Measurements from ENCODE around the gene NDUFB8.

DNA sequence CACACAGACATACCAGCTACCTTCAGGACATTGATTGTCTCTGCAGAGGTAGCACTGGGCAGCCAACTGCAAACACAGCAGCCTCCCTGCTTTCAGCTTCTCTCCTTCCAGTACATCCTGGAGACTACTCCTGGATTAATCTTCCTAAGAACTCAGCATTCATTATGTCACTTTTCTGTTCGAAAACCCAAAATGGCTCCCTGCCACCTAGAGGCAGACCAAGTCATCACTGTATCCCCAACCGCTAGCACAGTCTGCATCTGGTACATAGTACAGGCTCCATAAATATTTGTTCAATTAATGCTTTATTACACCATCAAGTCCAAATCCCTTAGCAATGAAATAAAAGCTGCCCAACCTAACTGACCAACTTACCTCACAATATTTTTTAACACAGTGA lies 5.0 kb downstream of the NDUFB8 start:
- TF ChIP-seq, protein P1, sequence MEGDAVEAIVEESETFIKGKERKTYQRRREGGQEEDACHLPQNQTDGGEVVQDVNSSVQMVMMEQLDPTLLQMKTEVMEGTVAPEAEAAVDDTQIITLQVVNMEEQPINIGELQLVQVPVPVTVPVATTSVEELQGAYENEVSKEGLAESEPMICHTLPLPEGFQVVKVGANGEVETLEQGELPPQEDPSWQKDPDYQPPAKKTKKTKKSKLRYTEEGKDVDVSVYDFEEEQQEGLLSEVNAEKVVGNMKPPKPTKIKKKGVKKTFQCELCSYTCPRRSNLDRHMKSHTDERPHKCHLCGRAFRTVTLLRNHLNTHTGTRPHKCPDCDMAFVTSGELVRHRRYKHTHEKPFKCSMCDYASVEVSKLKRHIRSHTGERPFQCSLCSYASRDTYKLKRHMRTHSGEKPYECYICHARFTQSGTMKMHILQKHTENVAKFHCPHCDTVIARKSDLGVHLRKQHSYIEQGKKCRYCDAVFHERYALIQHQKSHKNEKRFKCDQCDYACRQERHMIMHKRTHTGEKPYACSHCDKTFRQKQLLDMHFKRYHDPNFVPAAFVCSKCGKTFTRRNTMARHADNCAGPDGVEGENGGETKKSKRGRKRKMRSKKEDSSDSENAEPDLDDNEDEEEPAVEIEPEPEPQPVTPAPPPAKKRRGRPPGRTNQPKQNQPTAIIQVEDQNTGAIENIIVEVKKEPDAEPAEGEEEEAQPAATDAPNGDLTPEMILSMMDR (IDR thresholded peaks at IDR 0.05; ENCODE audit: borderline replicate concordance, extremely low read depth, low read length, poor library complexity, severe bottlenecking), result peak; percentile 25
- TF ChIP-seq EZH2 (IDR thresholded peaks at IDR 0.05; ENCODE audit: borderline replicate concordance, low read depth, low read length, severe bottlenecking), result no peak
